Subcutaneous adipose tissue (tissue), 4 donors: ENCODE measurements around the gene DHX8. TPM values are rescaled to one million over a fixed set of nuclear protein-coding genes. Genes with fewer than 3 reads are reported as not detected.

Experiments used
- CTCF ChIP-seq: fragments of 450-650 bp; IDR thresholded peaks from one replicate; pipeline ENCODE4 v1.5.1; 2016; ENCODE audit warnings: low read depth, mild to moderate bottlenecking, control low read depth, antibody characterized with exemption, moderate library complexity
- total RNA-seq, 4 donors: library from RNA; depleted of rRNA; stranded (reverse); fragments of >200 nt; gene quantifications; one replicate each; pipeline ENCODE4 v1.1.0, GENCODE V29; 2016

The DHX8 gene
- total RNA-seq, 4 donors from 2014 or later: 27.5 to 31.7 (median 28.4) TPM

- no peak for TF ChIP-seq CTCF
These were observed 75.0 kb downstream of the DHX8 start for GRCh38 chr17:43558805-43559160.

DNA sequence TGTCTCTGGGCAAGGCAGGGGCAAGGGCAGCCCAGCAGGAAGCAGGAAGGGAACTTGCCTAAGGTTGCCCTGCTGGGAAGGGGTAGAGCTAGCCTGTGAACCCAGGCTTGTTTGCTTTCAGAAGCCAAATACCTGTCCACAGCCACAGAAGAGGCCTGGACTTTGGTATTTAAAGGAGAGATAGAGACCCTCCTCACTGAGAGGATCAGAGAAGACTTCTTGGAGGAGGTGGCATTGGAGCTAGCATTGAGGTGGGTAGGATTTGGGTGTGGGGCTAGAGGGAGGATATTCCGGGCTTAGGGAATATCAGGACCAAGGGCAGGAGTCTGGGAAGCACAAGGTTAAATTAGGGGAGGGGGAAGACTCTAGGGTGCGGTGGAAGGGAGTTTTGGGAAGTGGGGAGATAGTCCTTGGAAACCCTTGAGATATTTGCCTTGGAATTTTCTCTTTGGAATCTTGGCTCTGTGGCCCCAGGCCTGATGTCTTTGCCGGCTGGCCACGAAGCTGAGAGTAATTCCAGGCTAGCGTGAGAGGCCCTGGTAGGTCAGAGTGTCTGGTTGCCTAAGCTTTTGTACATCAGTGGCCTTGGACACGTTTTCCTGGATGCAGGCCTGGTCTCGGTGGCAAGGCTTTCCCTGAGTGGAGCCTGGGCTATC lies 75.5 kb downstream of the DHX8 start:
- TF ChIP-seq CTCF: no peak

DNA sequence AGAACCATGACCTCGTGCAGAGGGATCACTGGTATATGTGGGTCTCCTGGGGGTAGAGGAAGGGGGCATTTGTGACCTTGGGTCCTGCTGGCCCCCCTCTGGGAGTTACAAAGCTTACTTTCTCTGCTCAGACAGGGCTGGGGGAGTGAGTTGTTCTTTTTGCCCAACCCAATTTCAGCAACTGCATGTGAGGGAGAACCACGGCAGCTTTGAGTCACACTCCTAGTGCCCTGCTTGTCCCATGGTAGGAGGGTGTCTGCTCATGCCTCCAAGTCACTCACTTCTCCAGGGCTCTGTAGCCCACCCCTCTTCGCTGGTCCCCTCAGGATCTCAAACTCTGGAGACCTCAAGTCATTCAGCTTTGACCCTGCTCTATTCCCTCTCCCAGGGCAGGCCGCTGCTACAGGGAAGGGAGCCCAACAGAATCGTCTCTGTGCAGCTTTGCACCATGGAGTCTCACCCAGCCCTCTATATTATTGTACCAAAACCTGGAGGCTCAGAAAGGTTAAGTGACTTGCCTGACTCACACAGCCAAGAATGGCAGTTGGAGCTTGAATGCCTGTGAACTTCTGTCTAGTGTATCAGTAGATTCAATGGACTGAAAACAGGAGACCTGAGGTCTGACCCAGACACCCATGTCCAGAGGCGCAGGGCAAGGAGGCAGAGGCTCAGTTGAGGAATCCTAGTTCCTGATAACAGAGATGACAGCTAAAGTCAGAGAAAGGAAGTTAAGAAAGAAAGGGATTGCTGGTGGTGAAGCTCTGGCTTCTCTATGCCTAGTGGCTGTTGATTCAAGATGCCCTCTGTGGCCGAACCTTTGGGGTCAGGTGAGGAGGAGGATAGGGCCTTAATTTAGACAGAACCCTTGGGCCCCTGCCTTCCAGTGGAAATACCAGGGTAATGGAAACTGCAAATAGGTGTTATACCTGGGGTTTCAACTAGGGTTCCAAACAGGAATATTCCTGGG lies 77.0 kb downstream of the DHX8 start:
- TF ChIP-seq CTCF: no peak

- TF ChIP-seq CTCF: no peak
These were observed 79.2 kb downstream of the DHX8 start for GRCh38 chr17:43562679-43563599.

- TF ChIP-seq CTCF: no peak
These were observed 80.1 kb downstream of the DHX8 start for GRCh38 chr17:43563600-43564594.

DNA sequence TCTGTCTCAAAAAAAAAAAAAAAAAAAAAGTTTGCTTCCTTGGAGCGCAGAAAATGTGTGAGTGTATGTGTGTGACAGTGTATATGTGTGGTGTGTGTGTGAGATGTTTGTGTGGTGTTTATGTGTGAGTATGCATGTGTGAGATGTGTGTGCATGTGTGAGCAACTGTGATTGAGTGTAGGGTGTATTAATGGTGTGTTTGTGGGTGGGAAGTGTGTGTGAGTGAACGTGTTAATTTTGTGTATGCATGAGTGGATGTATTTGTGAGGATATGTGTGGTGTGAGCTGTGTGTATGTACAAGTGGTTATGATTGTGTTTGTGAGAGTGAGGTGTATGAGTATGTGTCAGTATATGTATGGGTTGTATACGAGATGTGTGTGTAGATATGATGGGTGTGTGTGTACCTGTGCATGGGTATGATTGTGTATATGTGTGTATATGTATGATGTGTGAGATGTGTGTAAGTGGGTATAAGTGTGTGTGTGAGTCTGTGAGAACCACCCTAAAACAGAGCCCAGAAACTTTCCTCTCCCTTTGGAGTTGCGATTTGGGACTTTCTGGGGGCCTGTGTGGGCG lies 84.8 kb downstream of the DHX8 start:
- no peak for TF ChIP-seq CTCF
